IMR-90 (cell line): Measurements from ENCODE around the gene MYRFL. TPM values are rescaled to one million over a fixed set of nuclear protein-coding genes. Genes with fewer than 3 reads are reported as not detected.

ENCODE experiments used
- ATAC-seq: fragments of 200-7000 bp; cut with Tn5 transposase; 2 replicates; pipeline ENCODE4 v1.9.1; 2020; ENCODE audit warnings: low read depth, mild to moderate bottlenecking, moderate library complexity
- BruUV-seq: library from RNA; stranded (reverse); fragments of 400-500 nt; replicated peaks from 2 replicates; lab custom pipeline; 2021; lab: Mats Ljungman, UMichigan
- CTCF ChIA-PET: fragments of 300-600 bp; formaldehyde crosslinking; extraction: SDS; loops from one replicate; lab custom pipeline; 2021; ENCODE audit warnings: antibody characterized with exemption; lab: Yijun Ruan, JAX
- POLR2A ChIA-PET: fragments of 300-600 bp; sonication (Branson Sonifier 250); formaldehyde crosslinking; loops from one replicate; lab custom pipeline; 2022; ENCODE audit warnings: antibody characterized with exemption; ENCODE audit not compliant: unreplicated experiment; lab: Charles Lee
- DNase-seq: peaks from one replicate; pipeline ENCODE4 v3.0.0; 2013
- H2AFZ ChIP-seq: replicated peaks from 2 replicates; pipeline ENCODE3; 2013; ENCODE audit warnings: low read length, mild to moderate bottlenecking; ENCODE audit not compliant: poor library complexity
- H2AK5ac ChIP-seq: 2 replicates; pipeline ENCODE4 v1.6.1; 2013; ENCODE audit warnings: low read depth, low read length, inconsistent platforms
- H2AK9ac ChIP-seq: replicated peaks from 2 replicates; pipeline ENCODE3; 2013; ENCODE audit warnings: mild to moderate bottlenecking, low read depth, low read length, moderate library complexity; ENCODE audit not compliant: poor library complexity
- H2BK120ac ChIP-seq: 2 replicates; pipeline ENCODE4 v1.6.1; 2013; ENCODE audit warnings: low read depth, low read length, inconsistent platforms
- H2BK15ac ChIP-seq: 3 replicates; pipeline ENCODE4 v1.6.1; 2013; ENCODE audit warnings: low read depth, low read length, inconsistent platforms
- H2BK20ac ChIP-seq: 2 replicates; pipeline ENCODE4 v1.6.1; 2013; ENCODE audit warnings: low read depth, mild to moderate bottlenecking, inconsistent platforms, low read length, moderate library complexity
- H2BK5ac ChIP-seq: 2 replicates; pipeline ENCODE4 v1.6.1; 2013; ENCODE audit warnings: mild to moderate bottlenecking, low read depth, low read length, inconsistent platforms; ENCODE audit not compliant: poor library complexity, severe bottlenecking
- H3K14ac ChIP-seq: replicated peaks from 2 replicates; pipeline ENCODE4 v1.6.1; 2013; ENCODE audit warnings: low read depth, low read length, inconsistent platforms
- H3K18ac ChIP-seq: 2 replicates; pipeline ENCODE4 v1.6.1; 2013; ENCODE audit warnings: low read depth, low read length, control low read depth
- H3K23ac ChIP-seq: 2 replicates; pipeline ENCODE4 v1.6.1; 2013; ENCODE audit warnings: low read depth, low read length, inconsistent platforms
- H3K27ac ChIP-seq: 2 replicates; pipeline ENCODE4 v1.5.1; 2013; ENCODE audit warnings: mild to moderate bottlenecking, control low read depth, low read length; ENCODE audit not compliant: insufficient read depth
- H3K27me3 ChIP-seq: 2 replicates; pipeline ENCODE4 v1.6.1; 2013; ENCODE audit warnings: low read length; ENCODE audit not compliant: control insufficient read depth, insufficient read depth
- H3K36me3 ChIP-seq: 2 replicates; pipeline ENCODE4 v1.6.1; 2013; ENCODE audit warnings: low read length, mixed read lengths; ENCODE audit not compliant: control insufficient read depth, insufficient read depth
- H3K4ac ChIP-seq: 2 replicates; pipeline ENCODE4 v1.6.1; 2013; ENCODE audit warnings: low read depth, low read length, inconsistent platforms
- H3K4me1 ChIP-seq: 2 replicates; pipeline ENCODE4 v1.6.1; 2013; ENCODE audit warnings: low read length, mixed read lengths; ENCODE audit not compliant: control insufficient read depth, insufficient read depth
- H3K4me2 ChIP-seq: 2 replicates; pipeline ENCODE4 v1.6.1; 2013; ENCODE audit warnings: low read depth, mild to moderate bottlenecking, control low read depth, low read length, moderate library complexity
- H3K4me3 ChIP-seq: 2 replicates; pipeline ENCODE4 v1.5.1; 2013; ENCODE audit warnings: low read depth, mild to moderate bottlenecking, control low read depth, low read length, moderate library complexity; ENCODE audit not compliant: insufficient read depth
- H3K56ac ChIP-seq: 2 replicates; pipeline ENCODE4 v1.6.1; 2013; ENCODE audit warnings: low read length, inconsistent platforms; ENCODE audit not compliant: insufficient read depth; ENCODE audit errors: extremely low read depth
- H3K79me1 ChIP-seq, 2 experiments: 2 replicates each; pipeline ENCODE4 v1.6.1; 2013; ENCODE audit warnings: low read length in 2 of 2, inconsistent platforms in 1 of 2, low read depth in 1 of 2
- H3K9ac ChIP-seq: 2 replicates; pipeline ENCODE4 v1.6.1; 2013; ENCODE audit warnings: low read depth, low read length, control low read depth
- H3K9me1 ChIP-seq: 2 replicates; pipeline ENCODE4 v1.6.1; 2013; ENCODE audit warnings: low read length, inconsistent platforms; ENCODE audit not compliant: insufficient read depth
- H3K9me3 ChIP-seq: 2 replicates; pipeline ENCODE4 v1.6.1; 2013; ENCODE audit warnings: low read length; ENCODE audit not compliant: control insufficient read depth, insufficient read depth
- H4K20me1 ChIP-seq: 2 replicates; pipeline ENCODE4 v1.6.1; 2013; ENCODE audit warnings: low read length, inconsistent platforms; ENCODE audit not compliant: insufficient read depth
- H4K5ac ChIP-seq: 2 replicates; pipeline ENCODE4 v1.6.1; 2013; ENCODE audit warnings: mild to moderate bottlenecking, low read depth, low read length, control low read depth
- H4K8ac ChIP-seq, 2 experiments: 2 replicates each; pipeline ENCODE4 v1.6.1; 2013; ENCODE audit warnings: low read depth in 2 of 2, low read length in 2 of 2, control low read depth in 1 of 2, inconsistent platforms in 1 of 2
- H4K91ac ChIP-seq: 2 replicates; pipeline ENCODE4 v1.6.1; 2013; ENCODE audit warnings: low read depth, low read length, inconsistent platforms; ENCODE audit not compliant: insufficient read depth
- NFE2L2 ChIP-seq: fragments of 150-350 bp; IDR thresholded peaks from 2 replicates; pipeline ENCODE4 v1.6.1; 2016; ENCODE audit warnings: low read depth, mild to moderate bottlenecking, low read length
- WGBS, 2 experiments: methylation state at CpG; one replicate each; pipeline versions ENCODE4 v1.1.5 to v1.1.7; 2013; ENCODE audit warnings: missing lambda C conversion rate in 2 of 2; ENCODE audit not compliant: insufficient read length in 1 of 2; ENCODE audit errors: extremely low coverage in 2 of 2; 5-methylcytosine and 5-hydroxymethylcytosine counted together
- dilution Hi-C: fragments of 300-500 bp; cut with HindIII; formaldehyde crosslinking; loops from one replicate; pipeline ENCODE4 v1.14.3; 2018; ENCODE audit warnings: low sequenced_read_pairs; ENCODE audit not compliant: unreplicated experiment
- in situ Hi-C: fragments of 300-500 bp; cut with MboI; formaldehyde crosslinking; loops from 3 replicates; pipeline ENCODE4 v1.14.3; 2019; ENCODE audit warnings: low sequenced_read_pairs, inconsistent platforms, mixed read lengths
- intact Hi-C: fragments of 100-400 bp; cut with micrococcal nuclease; formaldehyde crosslinking; loops from 2 replicates; pipeline ENCODE4 v1.10.0; 2022
- polyA plus RNA-seq, 3 experiments: library from polyadenylated mRNA; depleted of rRNA; stranded (reverse); fragments of >200 nt; gene quantifications; 2 replicates each; pipeline ENCODE4 v1.2.3, GENCODE V29; 2012; ENCODE audit warnings: low replicate concordance in 1 of 3
- total RNA-seq: library from RNA; depleted of rRNA; stranded (reverse); fragments of >200 nt; gene quantifications from 2 replicates; pipeline ENCODE4 v1.2.3, GENCODE V29; 2012
- TF ChIP-seq, protein P1 (sequence below): conservative IDR thresholded peaks from 2 replicates; pipeline ENCODE4 v1.5.1; 2012; ENCODE audit warnings: mild to moderate bottlenecking, low read depth, low read length, improper control_type of control experiment

MYRFL gene
- total and polyA plus RNA-seq, 2 of the 4 experiments (the other 2 are of a cell fraction) = not detected

DNA sequence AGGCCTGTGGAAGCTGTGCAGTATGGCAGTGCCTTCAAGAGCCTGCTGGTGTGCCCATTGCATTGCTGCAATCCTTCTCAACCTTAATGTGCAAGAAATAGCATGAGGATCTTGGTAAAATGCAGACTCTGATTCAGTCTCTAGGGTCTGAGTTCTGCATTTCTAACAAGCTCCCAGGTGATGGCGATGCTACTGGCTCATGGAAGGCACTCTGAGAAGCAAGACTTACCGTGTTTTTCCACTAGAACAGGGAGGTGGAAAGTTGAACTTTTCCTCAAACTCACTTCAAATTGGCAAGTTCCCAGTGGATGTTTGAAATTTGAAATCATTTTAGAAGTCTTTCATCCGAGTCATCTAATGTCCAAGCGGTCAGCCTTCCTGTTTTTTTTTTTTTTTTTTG is 55.5 kb downstream of the MYRFL start:
- no peak for ATAC-seq
- Histone ChIP-seq H2BK5ac (no peak overlapping the region), H3K18ac (no peak overlapping the region), H3K4me1 (no peaks in the 10 kb centered on the region), H2AK9ac (no peak overlapping the region), H2BK120ac (no peak overlapping the region), H3K4ac (no peak overlapping the region), H2BK20ac (no peak overlapping the region), H4K20me1 (no peaks in the 10 kb centered on the region), H3K56ac (no peak overlapping the region), H4K5ac (no peak overlapping the region), H3K9me1 (no peaks in the 10 kb centered on the region), H3K9me3 (no peaks in the 10 kb centered on the region), H3K27me3 (peaks cover 5% of the 10 kb centered on the region; the same call in 1 of the 2 replicates), H3K14ac (no peak overlapping the region), H2BK15ac (no peak overlapping the region), H3K9ac (no peak overlapping the region), H2AK5ac (no peak overlapping the region), H3K36me3 (no peaks in the 10 kb centered on the region), H2AFZ (no peak overlapping the region), H3K27ac (no peak overlapping the region), H4K91ac (no peak overlapping the region), H3K79me1 (no peaks in the 10 kb centered on the region), H3K4me3 (no peak overlapping the region), H3K4me2 (no peak overlapping the region), H3K23ac (no peak overlapping the region), H4K8ac (no peak overlapping the region)
- dilution Hi-C loops = no loop called here
- in situ Hi-C loops = loop anchor here (5.0 kb wide), 1 partner anchor 692 kb away; no protein-coding TSS in a partner anchor
- no CpG with 5 or more reads among the region's 4 CpGs for WGBS, 2 experiments
- peak; percentile 38 for DNase-seq
- BruUV-seq = no TSS peak
- POLR2A ChIA-PET = no interaction called here
- intact Hi-C loops = no loop called here
- no peak for TF ChIP-seq NFE2L2
- TF ChIP-seq, protein P1, sequence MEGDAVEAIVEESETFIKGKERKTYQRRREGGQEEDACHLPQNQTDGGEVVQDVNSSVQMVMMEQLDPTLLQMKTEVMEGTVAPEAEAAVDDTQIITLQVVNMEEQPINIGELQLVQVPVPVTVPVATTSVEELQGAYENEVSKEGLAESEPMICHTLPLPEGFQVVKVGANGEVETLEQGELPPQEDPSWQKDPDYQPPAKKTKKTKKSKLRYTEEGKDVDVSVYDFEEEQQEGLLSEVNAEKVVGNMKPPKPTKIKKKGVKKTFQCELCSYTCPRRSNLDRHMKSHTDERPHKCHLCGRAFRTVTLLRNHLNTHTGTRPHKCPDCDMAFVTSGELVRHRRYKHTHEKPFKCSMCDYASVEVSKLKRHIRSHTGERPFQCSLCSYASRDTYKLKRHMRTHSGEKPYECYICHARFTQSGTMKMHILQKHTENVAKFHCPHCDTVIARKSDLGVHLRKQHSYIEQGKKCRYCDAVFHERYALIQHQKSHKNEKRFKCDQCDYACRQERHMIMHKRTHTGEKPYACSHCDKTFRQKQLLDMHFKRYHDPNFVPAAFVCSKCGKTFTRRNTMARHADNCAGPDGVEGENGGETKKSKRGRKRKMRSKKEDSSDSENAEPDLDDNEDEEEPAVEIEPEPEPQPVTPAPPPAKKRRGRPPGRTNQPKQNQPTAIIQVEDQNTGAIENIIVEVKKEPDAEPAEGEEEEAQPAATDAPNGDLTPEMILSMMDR = 0 out of 2 replicates have a peak, but pooled peaks have one; percentile 5
- CTCF ChIA-PET = interaction anchor here (1.1 to 2.2 kb wide), 2 partner anchors 699 to 824 kb away, joined by 3 to 10 read pairs; no protein-coding TSS in a partner anchor
